Measurements from ENCODE around the gene INSYN2B.

INSYN2B gene

DNA sequence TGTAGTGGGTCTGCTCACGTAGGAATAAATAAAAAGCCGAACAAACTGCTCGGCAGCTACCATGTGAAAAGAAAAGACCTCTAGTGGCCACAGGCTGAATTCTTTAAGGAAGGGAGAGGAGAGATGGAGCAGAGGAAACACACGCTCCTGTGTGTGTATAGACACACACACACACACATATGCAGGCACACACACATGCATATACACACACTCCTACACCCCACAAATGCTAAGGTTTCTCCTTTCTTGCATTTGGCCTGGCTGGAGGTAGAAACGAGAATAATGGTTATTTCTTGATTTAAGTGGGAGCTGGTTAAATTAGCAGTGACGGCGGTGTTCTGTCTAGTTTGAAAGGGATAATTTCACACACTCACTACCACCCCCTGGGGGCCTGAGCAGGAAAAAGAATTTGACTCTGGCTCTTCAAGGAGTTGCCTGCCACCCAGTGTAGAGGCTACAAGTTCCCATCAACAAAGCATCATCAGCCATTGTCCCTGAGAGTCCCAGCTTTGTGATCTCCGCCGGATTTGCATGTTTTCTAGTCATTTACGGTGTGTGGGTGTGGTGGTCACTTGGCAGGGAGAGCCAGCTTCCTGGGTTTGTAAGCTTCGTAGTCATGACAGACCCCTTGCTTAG lies at the start of gene INSYN2B:
INSYN2B (minus strand) TSS at position 78 of the 636 bp plus-strand sequence. CDS start 96,597 bp downstream, outside the sequence.
- peak in 1 of 3 donors; percentile 6 for DNase-seq (ENCODE audit: low read depth in 3 of 3)

DNA sequence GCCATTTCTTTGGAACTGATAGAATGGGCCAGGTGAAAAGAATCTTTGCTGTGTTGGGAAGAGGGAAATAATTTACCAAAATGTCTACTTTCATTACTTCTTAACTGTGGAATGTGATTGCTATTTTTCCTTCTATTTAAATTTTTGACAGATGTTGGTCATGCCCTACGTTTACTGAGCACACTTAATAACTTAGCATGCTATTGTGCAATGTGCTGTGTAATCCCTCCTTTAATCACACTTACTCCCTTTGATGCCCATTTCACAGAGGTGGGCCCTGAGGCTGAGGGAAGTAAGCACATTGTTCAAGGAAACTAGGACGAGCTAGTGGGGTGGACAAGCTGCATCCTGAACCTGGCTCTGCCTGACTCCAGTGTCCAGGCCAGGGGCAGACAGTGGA lies 47.8 kb upstream of the INSYN2B start:
- no peak for DNase-seq (ENCODE audit: low read depth in 3 of 3)

- no peak for DNase-seq (ENCODE audit: low read depth in 3 of 3)
These were observed 45.6 kb upstream of the INSYN2B start for GRCh38 chr5:170025853-170026252.

GRCh38 chr5:170021506-170021905 lies 41.2 kb upstream of the INSYN2B start:
- DNase-seq (ENCODE audit: low read depth in 3 of 3): no peak

- no peak for DNase-seq (ENCODE audit: low read depth in 3 of 3)
These were observed 40.1 kb upstream of the INSYN2B start for GRCh38 chr5:170020423-170020822.

GRCh38 chr5:170012622-170013021 lies 32.3 kb upstream of the INSYN2B start:
- DNase-seq (ENCODE audit: low read depth in 3 of 3): no peak

- DNase-seq (ENCODE audit: low read depth in 3 of 3): no peak
These were observed 31.5 kb upstream of the INSYN2B start for GRCh38 chr5:170011751-170012150.

GRCh38 chr5:170010595-170010994 lies 30.3 kb upstream of the INSYN2B start:
- no peak for DNase-seq (ENCODE audit: low read depth in 3 of 3)

GRCh38 chr5:170008376-170008775 lies 28.1 kb upstream of the INSYN2B start:
- DNase-seq (ENCODE audit: low read depth in 3 of 3): no peak

DNA sequence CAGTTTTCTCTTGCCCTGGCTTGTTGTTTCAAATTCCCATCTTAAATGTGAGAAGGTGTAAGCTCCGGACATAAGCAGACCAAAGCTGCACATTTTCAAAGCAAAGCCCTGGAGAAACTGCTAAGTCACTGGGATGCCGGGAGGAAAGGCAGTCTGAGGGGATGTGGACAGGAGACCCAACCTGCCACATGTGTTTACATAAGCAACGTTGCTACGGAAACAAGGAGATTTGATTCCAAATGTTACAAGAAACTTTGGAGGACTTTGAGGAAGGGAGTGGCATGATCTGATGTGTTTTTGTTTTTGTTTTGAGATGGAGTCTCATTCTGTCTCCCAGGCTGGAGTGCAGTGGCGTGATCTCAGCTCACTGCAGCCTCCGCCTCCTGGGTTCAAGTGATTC lies 25.7 kb upstream of the INSYN2B start:
- DNase-seq (ENCODE audit: low read depth in 3 of 3): no peak

DNA sequence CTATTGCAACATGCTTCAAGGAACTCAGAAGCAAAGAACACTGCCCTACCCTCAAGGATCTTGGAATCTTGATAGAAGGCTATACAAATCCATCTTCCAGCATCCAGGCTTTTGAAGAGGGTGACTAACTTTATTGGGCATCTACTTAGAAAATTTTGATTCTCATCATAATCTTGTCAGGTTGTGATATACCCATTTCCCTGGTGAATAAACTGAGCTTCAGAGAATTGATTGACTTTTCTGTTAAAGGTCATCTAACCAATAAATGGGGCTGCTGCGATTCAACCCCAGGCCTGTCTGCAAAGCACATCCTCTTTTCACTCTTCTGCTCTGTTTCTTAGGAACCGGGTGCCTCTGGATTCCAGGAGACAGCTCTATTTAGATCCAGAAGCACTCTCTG lies 19.9 kb upstream of the INSYN2B start:
- DNase-seq (ENCODE audit: low read depth in 3 of 3): no peak

DNA sequence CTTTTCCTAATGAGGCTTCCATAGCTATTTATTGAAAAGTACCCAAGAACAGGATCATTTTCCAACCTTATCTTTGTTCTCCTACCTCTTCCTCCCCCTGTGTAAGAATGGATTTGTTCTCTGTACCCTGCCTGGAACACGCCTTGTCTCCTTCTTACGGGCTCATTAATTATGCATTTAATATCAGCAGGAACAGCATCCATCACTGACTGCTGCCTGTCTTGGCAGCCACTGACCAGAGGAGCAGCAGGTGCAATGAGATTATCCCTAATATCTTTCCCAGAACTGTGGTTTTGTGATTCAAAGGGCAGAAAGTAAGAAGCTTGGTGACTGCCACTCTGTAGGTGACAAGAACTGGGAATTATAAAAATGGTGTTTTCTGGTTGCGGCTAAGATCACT lies 19.3 kb upstream of the INSYN2B start:
- DNase-seq (ENCODE audit: low read depth in 3 of 3): no peak

- DNase-seq (ENCODE audit: low read depth in 3 of 3): no peak
These were observed 17.5 kb upstream of the INSYN2B start for GRCh38 chr5:169997798-169998197.

DNA sequence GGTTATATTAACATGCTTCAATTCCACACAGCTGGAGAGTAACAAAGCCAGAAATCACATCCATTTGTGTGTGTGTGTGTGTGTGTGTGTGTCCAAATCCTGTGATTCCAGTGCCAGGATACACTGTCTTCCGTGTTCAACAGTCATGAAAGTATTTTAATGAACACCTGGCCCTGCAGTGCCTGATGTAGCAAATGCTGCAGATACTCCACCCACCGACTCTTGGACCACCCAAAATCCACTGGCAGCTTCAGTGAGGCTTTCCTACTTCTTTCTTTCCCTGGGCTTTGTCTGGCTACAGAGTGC lies 13.1 kb upstream of the INSYN2B start:
- no peak for DNase-seq (ENCODE audit: low read depth in 3 of 3)

- DNase-seq (ENCODE audit: low read depth in 3 of 3): no peak
These were observed 12.6 kb upstream of the INSYN2B start for GRCh38 chr5:169992789-169993484.

DNA sequence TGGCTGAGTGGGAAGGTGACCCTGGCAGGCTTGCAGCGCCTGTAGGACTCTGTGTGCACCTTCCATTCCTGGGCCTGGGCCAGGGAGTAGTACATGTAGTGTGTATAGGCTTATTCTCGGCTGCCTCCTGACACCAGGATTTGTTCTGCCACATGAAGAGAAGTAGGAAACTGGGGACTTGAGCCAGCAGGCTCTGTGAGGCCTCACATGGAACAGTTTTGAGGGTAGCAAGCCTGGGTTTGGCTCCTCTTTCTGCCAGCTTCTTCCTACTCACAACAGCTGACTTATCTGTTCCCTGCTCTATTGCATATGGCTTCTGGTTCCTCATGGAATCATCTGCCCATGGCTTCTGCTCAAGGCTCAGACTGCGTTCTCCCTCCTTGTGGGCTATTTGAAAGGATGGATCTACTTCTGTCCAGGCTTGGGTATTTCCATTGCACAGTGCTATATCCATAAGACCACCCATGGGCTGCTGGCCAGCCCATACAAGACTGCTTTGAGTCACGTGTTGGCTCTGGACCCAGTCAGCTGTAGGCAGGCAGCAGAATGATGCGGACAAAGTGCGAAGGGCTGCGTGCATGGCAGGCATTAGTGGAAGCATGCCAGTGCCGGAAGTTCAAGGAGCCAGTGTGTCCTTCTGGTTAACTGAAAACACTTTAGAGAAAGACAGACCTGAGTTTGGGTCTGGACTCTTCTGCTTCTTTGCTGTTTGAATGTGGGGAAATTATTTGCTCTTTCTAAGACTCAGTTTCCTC lies 11.0 kb upstream of the INSYN2B start:
- no peak for DNase-seq (ENCODE audit: low read depth in 3 of 3)

- DNase-seq (ENCODE audit: low read depth in 3 of 3): no peak
These were observed 9.1 kb upstream of the INSYN2B start for GRCh38 chr5:169989365-169989764.

DNA sequence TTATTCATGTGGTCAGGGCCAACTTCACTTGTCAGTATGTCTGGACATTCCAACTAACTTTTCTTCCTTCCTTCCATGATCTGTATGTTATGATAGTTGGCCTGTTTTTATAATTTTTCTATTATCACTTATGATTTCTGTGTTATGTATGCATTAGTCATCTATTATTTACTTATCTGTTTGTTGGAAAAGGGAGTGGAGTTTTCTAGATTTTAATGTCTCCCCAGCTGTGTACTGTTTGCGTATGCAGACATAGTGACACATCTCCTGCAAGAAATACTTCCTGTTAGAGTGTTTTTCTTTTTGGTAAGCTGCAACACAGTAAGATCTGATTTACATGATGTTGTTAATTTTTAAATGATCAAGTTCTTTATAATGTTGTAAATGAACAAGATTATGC lies 8.7 kb upstream of the INSYN2B start:
- no peak for DNase-seq (ENCODE audit: low read depth in 3 of 3)

DNA sequence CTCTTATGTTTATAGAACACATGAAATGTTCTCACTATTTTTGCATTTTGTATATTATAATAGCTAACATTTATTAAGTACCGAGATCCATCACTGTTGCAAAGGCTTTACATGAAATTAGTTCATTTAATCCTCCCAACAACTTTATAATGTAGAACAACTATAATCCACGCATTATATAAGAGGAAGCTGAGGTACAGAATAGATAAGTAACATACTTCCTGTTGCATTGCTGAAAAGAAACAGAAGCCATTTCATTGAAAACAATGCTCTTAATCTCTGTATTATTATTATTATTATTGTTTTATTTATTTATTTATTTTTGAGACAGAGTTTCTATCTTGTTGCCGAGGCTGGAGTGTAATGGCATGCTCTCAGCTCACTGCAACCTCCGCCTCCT lies 7.9 kb upstream of the INSYN2B start:
- no peak for DNase-seq (ENCODE audit: low read depth in 3 of 3)

- no peak for DNase-seq (ENCODE audit: low read depth in 3 of 3)
These were observed 424 bp downstream of the INSYN2B start for GRCh38 chr5:169979871-169980270.

- no peak for DNase-seq (ENCODE audit: low read depth in 3 of 3)
These were observed 1.6 kb downstream of the INSYN2B start for GRCh38 chr5:169978714-169979113.

- no peak for DNase-seq (ENCODE audit: low read depth in 3 of 3)
These were observed 6.0 kb downstream of the INSYN2B start for GRCh38 chr5:169974121-169974770.

- no peak for DNase-seq (ENCODE audit: low read depth in 3 of 3)
These were observed 7.2 kb downstream of the INSYN2B start for GRCh38 chr5:169973056-169973455.
